Posterior vena cava (tissue), 2 donors: ENCODE measurements around the gene ATXN7L3. TPM values are rescaled to one million over a fixed set of nuclear protein-coding genes. Genes with fewer than 3 reads are reported as not detected.
"Not testable (repeated sequence)": the region's sequence is repeated elsewhere in the genome, so short reads cannot be mapped to it uniquely, and the experiment has no call there.

ENCODE experiments used
- DNase-seq: peaks from one replicate; pipeline ENCODE4 v3.0.0-alpha.2; 2020; ENCODE audit warnings: low spot score
- intact Hi-C, 2 donors: fragments of 100-400 bp; cut with DNase I; formaldehyde crosslinking; loops; one replicate each; pipeline versions ENCODE4 v1.14.1 to v1.14.2; 2022 to 2023
- long read RNA-seq, 2 donors: library from polyadenylated mRNA; unstranded; transcript quantifications; one replicate each; pipeline ENCODE4 v2.0.0, GENCODE V29; 2020 to 2021
- total RNA-seq, 2 donors: library from RNA; stranded (reverse); fragmentation: NEBNext Ultra II Directional; extraction: Animal tissue kit (Norgen Biotek cat#: 25700); gene quantifications; one replicate each; pipeline ENCODE4 v1.2.1, GENCODE V29; 2021
- donor health status: DM: yes; HTN: yes; CAD: no.
- donor health status: DM: yes; HTN: yes; CAD: no.

Gene ATXN7L3
- total RNA-seq = 10 to 100 TPM; 49.2 to 61.9 TPM
- long read RNA-seq, donor 1, partial matches to known transcripts = 0 of 15 reads
- long read RNA-seq, donor 1, other reads (novel, unspliced or antisense) = 13 of 15 reads
- long read RNA-seq, donor 2, partial matches to known transcripts = 2 of 16 reads
- long read RNA-seq, donor 2, other reads (novel, unspliced or antisense) = 13 of 16 reads

- peak; percentile 100 for DNase-seq
- intact Hi-C loops = no loop called here
Measured at GRCh38 chr17:44199553-44200477, at the start of gene ATXN7L3. ATXN7L3 (minus strand) TSS chr17:44199884; CDS start chr17:44198070, 1,814 bp downstream.

- no peak for DNase-seq
- intact Hi-C loops = no loop called here
Measured at GRCh38 chr17:44247876-44248736, 48.4 kb upstream of the ATXN7L3 start.

- no peak for DNase-seq
- intact Hi-C loops = no loop called here
Measured at GRCh38 chr17:44247440-44247841, 47.8 kb upstream of the ATXN7L3 start.

- no peak for DNase-seq
- intact Hi-C loops = no loop called here
Measured at GRCh38 chr17:44241106-44241624, 41.5 kb upstream of the ATXN7L3 start.

- DNase-seq, intact Hi-C loops: not testable (repeated sequence)
Measured at GRCh38 chr17:44237886-44238285, 38.2 kb upstream of the ATXN7L3 start.

GRCh38 chr17:44236444-44236991 lies 36.8 kb upstream of the ATXN7L3 start:
- intact Hi-C loops = no loop called here
- DNase-seq = no peak

- intact Hi-C loops = no loop called here
- no peak for DNase-seq
Measured at GRCh38 chr17:44235583-44235936, 35.9 kb upstream of the ATXN7L3 start.

GRCh38 chr17:44233582-44233981 lies 33.9 kb upstream of the ATXN7L3 start:
- no peak for DNase-seq
- intact Hi-C loops = no loop called here

GRCh38 chr17:44232061-44232460 lies 32.4 kb upstream of the ATXN7L3 start:
- intact Hi-C loops = no loop called here
- no peak for DNase-seq

- intact Hi-C loops = no loop called here
- no peak for DNase-seq
Measured at GRCh38 chr17:44230140-44230539, 30.5 kb upstream of the ATXN7L3 start.

- intact Hi-C loops = no loop called here
- no peak for DNase-seq
Measured at GRCh38 chr17:44229090-44229489, 29.4 kb upstream of the ATXN7L3 start.

- DNase-seq = no peak
- intact Hi-C loops = no loop called here
Measured at GRCh38 chr17:44223541-44224071, 23.9 kb upstream of the ATXN7L3 start.

- intact Hi-C loops = no loop called here
- peak; percentile 91 for DNase-seq
Measured at GRCh38 chr17:44222112-44222869, 22.6 kb upstream of the ATXN7L3 start.

GRCh38 chr17:44221862-44222111 lies 22.1 kb upstream of the ATXN7L3 start:
- no peak for DNase-seq
- intact Hi-C loops = no loop called here

- intact Hi-C loops = no loop called here
Measured at GRCh38 chr17:44221084-44221861, 21.6 kb upstream of the ATXN7L3 start.

GRCh38 chr17:44220213-44221083 lies 20.8 kb upstream of the ATXN7L3 start:
- DNase-seq = peak; percentile 86
- intact Hi-C loops = no loop called here

More at GRCh38 chr17:44221084-44221861, 21.6 kb upstream of the ATXN7L3 start:
- DNase-seq = peak; percentile 92

- DNase-seq = peak; percentile 89
- intact Hi-C loops = no loop called here
Measured at GRCh38 chr17:44219616-44220212, 20.0 kb upstream of the ATXN7L3 start, which contains the start of gene UBTF. UBTF (minus strand) TSS chr17:44219675; CDS start chr17:44218229, 1,446 bp downstream.
